Peyer's patch (tissue), 4 donors: ENCODE results near the gene DUT. TPM values are rescaled to one million over a fixed set of nuclear protein-coding genes. Genes with fewer than 3 reads are reported as not detected.

ENCODE experiments used
- DNase-seq, 3 donors: peaks; one replicate each; pipeline ENCODE4 v3.0.0-alpha.2; 2017 to 2019
- H3K27ac ChIP-seq, 4 donors: fragments of 200-600 bp; sonication (generic); one replicate each; pipeline ENCODE4 v1.5.1; 2016 to 2019
- H3K27me3 ChIP-seq, 2 donors: fragments of 200-600 bp; sonication (generic); one replicate each; pipeline ENCODE4 v1.5.1; 2019
- H3K36me3 ChIP-seq, 3 donors: fragments of 200-600 bp; sonication (generic); one replicate each; pipeline ENCODE4 v1.5.1; 2016 to 2019
- H3K4me1 ChIP-seq, 4 donors: fragments of 200-600 bp; sonication (generic); one replicate each; pipeline ENCODE4 v1.5.1; 2016 to 2019
- H3K4me3 ChIP-seq, 4 donors: fragments of 200-600 bp; sonication (generic); 1 replicate in 3 of 4; 2 replicates in 1 of 4; pipeline ENCODE4 v1.5.1; 2016 to 2019; ENCODE audit warnings: mild to moderate bottlenecking in 1 of 4
- H3K9me3 ChIP-seq, 4 donors: fragments of 200-600 bp; sonication (generic); one replicate each; pipeline ENCODE4 v1.5.1; 2016 to 2019; ENCODE audit warnings: mild to moderate bottlenecking in 1 of 4
- CTCF ChIP-seq, 6 experiments: fragments of 450-650 bp in 4 of 6; fragments of 200-600 bp in 2 of 6; sonication (generic) in 1 of 6; IDR thresholded peaks; one replicate each; pipeline ENCODE4 v1.5.1; 2017 to 2019; ENCODE audit warnings: antibody characterized with exemption in 6 of 6, mild to moderate bottlenecking in 3 of 6, moderate library complexity in 1 of 6
- POLR2A ChIP-seq, 2 donors: fragments of 450-650 bp; IDR thresholded peaks; one replicate each; pipeline ENCODE4 v1.5.1; 2017; ENCODE audit warnings: antibody characterized with exemption in 2 of 2, mild to moderate bottlenecking in 2 of 2, moderate library complexity in 2 of 2
- total RNA-seq, 4 donors: library from RNA; depleted of rRNA; stranded (reverse); fragments of >200 nt; gene quantifications; one replicate each; pipeline ENCODE4 v1.1.0, GENCODE V29; 2016

Gene DUT
- total RNA-seq, 4 donors from 2014 or later, result 13.7 to 97.4 (median 37.1) TPM

GRCh38 chr15:48363474-48363873 lies 32.2 kb downstream of the DUT start:
- Histone ChIP-seq H3K9me3 (no peaks in the 10 kb centered on the region), H3K4me1 (no peaks in the 10 kb centered on the region), H3K36me3 (no peaks in the 10 kb centered on the region), H3K27ac (no peak overlapping the region), H3K4me3 (no peak overlapping the region), H3K27me3 (no peaks in the 10 kb centered on the region)
- DNase-seq, result no peak
- TF ChIP-seq CTCF (IDR thresholded peaks at IDR 0.05), result no peak
- TF ChIP-seq POLR2A (IDR thresholded peaks at IDR 0.05), result no peak

GRCh38 chr15:48365575-48365974 lies 34.3 kb downstream of the DUT start:
- Histone ChIP-seq H3K27ac (no peak overlapping the region), H3K9me3 (no peaks in the 10 kb centered on the region), H3K27me3 (no peaks in the 10 kb centered on the region), H3K4me1 (no peaks in the 10 kb centered on the region), H3K4me3 (no peak overlapping the region), H3K36me3 (no peaks in the 10 kb centered on the region)
- DNase-seq, result no peak
- no peak for TF ChIP-seq POLR2A (IDR thresholded peaks at IDR 0.05)

- Histone ChIP-seq H3K4me3 (no peak overlapping the region), H3K27ac (no peak overlapping the region), H3K9me3 (no peaks in the 10 kb centered on the region), H3K36me3 (no peaks in the 10 kb centered on the region), H3K27me3 (no peaks in the 10 kb centered on the region), H3K4me1 (no peaks in the 10 kb centered on the region)
- DNase-seq, result no peak
- TF ChIP-seq CTCF (IDR thresholded peaks at IDR 0.05) (no peak), POLR2A (IDR thresholded peaks at IDR 0.05) (no peak)
Observed at GRCh38 chr15:48366584-48367312, 35.5 kb downstream of the DUT start.

GRCh38 chr15:48367483-48367882 lies 36.3 kb downstream of the DUT start:
- Histone ChIP-seq H3K36me3 (no peaks in the 10 kb centered on the region), H3K4me1 (no peaks in the 10 kb centered on the region), H3K4me3 (no peak overlapping the region), H3K27me3 (no peaks in the 10 kb centered on the region), H3K27ac (no peak overlapping the region), H3K9me3 (no peaks in the 10 kb centered on the region)
- TF ChIP-seq POLR2A (IDR thresholded peaks at IDR 0.05) (no peak), CTCF (IDR thresholded peaks at IDR 0.05) (no peak)
- no peak for DNase-seq

GRCh38 chr15:48370460-48370859 lies 39.2 kb downstream of the DUT start:
- TF ChIP-seq CTCF (IDR thresholded peaks at IDR 0.05) (no peak), POLR2A (IDR thresholded peaks at IDR 0.05) (no peak)
- Histone ChIP-seq H3K27me3 (no peaks in the 10 kb centered on the region), H3K4me1 (no peaks in the 10 kb centered on the region), H3K36me3 (no peaks in the 10 kb centered on the region), H3K27ac (no peak overlapping the region), H3K4me3 (no peak overlapping the region), H3K9me3 (no peaks in the 10 kb centered on the region)
- DNase-seq, result no peak

GRCh38 chr15:48371550-48371949 lies 40.3 kb downstream of the DUT start:
- no peaks in the 10 kb centered on the region for H3K4me1 ChIP-seq
- H3K27me3 ChIP-seq, result no peaks in the 10 kb centered on the region
- DNase-seq, result no peak
- no peaks in the 10 kb centered on the region for H3K36me3 ChIP-seq
- TF ChIP-seq CTCF (IDR thresholded peaks at IDR 0.05), result no peak
- no peak for TF ChIP-seq POLR2A (IDR thresholded peaks at IDR 0.05)
- no peak overlapping the region for H3K4me3 ChIP-seq
- no peaks in the 10 kb centered on the region for H3K9me3 ChIP-seq
- H3K27ac ChIP-seq, result no peak overlapping the region
